ENCODE data around the gene MACF1. TPM values are rescaled to one million over a fixed set of nuclear protein-coding genes. Genes with fewer than 3 reads are reported as not detected.
A peak's percentile ranks its signal among the peaks of the same experiment; 100 is the strongest.

The MACF1 gene
- total RNA-seq, 1 donor from 2014 or later: 322 TPM

GRCh38 chr1:39173995-39174380, 30.5 kb upstream of the MACF1 start:
- ATAC-seq: peak; percentile 86

GRCh38 chr1:39174390-39175081, 30.0 kb upstream of the MACF1 start:
- intact Hi-C loops (cut with DNase I): no loop called here
- DNase-seq (ENCODE audit: low spot score) (no peak), ATAC-seq (peak; percentile 61)

More at GRCh38 chr1:39173995-39174380, 30.5 kb upstream of the MACF1 start:
- DNase-seq (ENCODE audit: low spot score): no peak
- intact Hi-C loops (cut with DNase I): no loop called here

GRCh38 chr1:39177706-39178105, 26.8 kb upstream of the MACF1 start:
- intact Hi-C loops (cut with DNase I): no loop called here
- no peak for DNase-seq (ENCODE audit: low spot score)
- no peak for ATAC-seq

- intact Hi-C loops (cut with DNase I): no loop called here
- ATAC-seq (no peak), DNase-seq (ENCODE audit: low spot score) (no peak)
Observed at GRCh38 chr1:39178541-39179431, 25.7 kb upstream of the MACF1 start.

- DNase-seq (ENCODE audit: low spot score) (no peak), ATAC-seq (no peak)
- intact Hi-C loops (cut with DNase I): no loop called here
Observed at GRCh38 chr1:39181311-39181710, 23.2 kb upstream of the MACF1 start.

GRCh38 chr1:39182804-39183203, 21.7 kb upstream of the MACF1 start:
- no peak for DNase-seq (ENCODE audit: low spot score)
- intact Hi-C loops (cut with DNase I): no loop called here
- no peak for ATAC-seq

GRCh38 chr1:39183503-39184353, 20.8 kb upstream of the MACF1 start:
- ATAC-seq: no peak
- intact Hi-C loops (cut with DNase I): no loop called here
- DNase-seq (ENCODE audit: low spot score): no peak

GRCh38 chr1:39184354-39184818, 20.1 kb upstream of the MACF1 start:
- intact Hi-C loops (cut with DNase I): no loop called here
- no peak for ATAC-seq
- DNase-seq (ENCODE audit: low spot score): no peak

GRCh38 chr1:39187275-39188046, 17.0 kb upstream of the MACF1 start:
- no peak for ATAC-seq
- intact Hi-C loops (cut with DNase I): no loop called here

GRCh38 chr1:39189592-39190041, 14.9 kb upstream of the MACF1 start:
- DNase-seq (ENCODE audit: low spot score): no peak
- intact Hi-C loops (cut with DNase I): loop anchor here (10.0 kb wide), 1 partner anchor 85 kb away; no protein-coding TSS in a partner anchor
- ATAC-seq: no peak

More at GRCh38 chr1:39187275-39188046, 17.0 kb upstream of the MACF1 start:
- no peak for DNase-seq (ENCODE audit: low spot score)

- ATAC-seq (no peak), DNase-seq (ENCODE audit: low spot score) (no peak)
- intact Hi-C loops (cut with DNase I): loop anchor here (10.0 kb wide), 1 partner anchor 85 kb away; no protein-coding TSS in a partner anchor
Observed at GRCh38 chr1:39190096-39190495, 14.4 kb upstream of the MACF1 start.

- ATAC-seq (no peak), DNase-seq (ENCODE audit: low spot score) (no peak)
- intact Hi-C loops (cut with DNase I): loop anchor here (10.0 kb wide), 1 partner anchor 90 kb away; no protein-coding TSS in a partner anchor
Observed at GRCh38 chr1:39194398-39195051, 10.0 kb upstream of the MACF1 start.

- ATAC-seq: no peak
- intact Hi-C loops (cut with DNase I): loop anchor here (10.0 kb wide), 1 partner anchor 91 kb away; no protein-coding TSS in a partner anchor
- DNase-seq (ENCODE audit: low spot score): no peak
Observed at GRCh38 chr1:39195166-39196111, 9.1 kb upstream of the MACF1 start.

- peak; percentile 34 for ATAC-seq
- no peak for DNase-seq (ENCODE audit: low spot score)
- intact Hi-C loops (cut with DNase I): loop anchor here (10.0 kb wide), 1 partner anchor 92 kb away; no protein-coding TSS in a partner anchor
Observed at GRCh38 chr1:39196244-39197215, 8.0 kb upstream of the MACF1 start.

- intact Hi-C loops (cut with DNase I): loop anchor here (10.0 kb wide), 1 partner anchor 95 kb away; no protein-coding TSS in a partner anchor
- DNase-seq (ENCODE audit: low spot score): no peak
- ATAC-seq: no peak
Observed at GRCh38 chr1:39199593-39199992, 4.9 kb upstream of the MACF1 start.

All from sciatic nerve (tissue), 2 donors.